WTC11 (cell line): ENCODE results near the gene RNF182. TPM values are rescaled to one million over a fixed set of nuclear protein-coding genes. Genes with fewer than 3 reads are reported as not detected.
"Not testable (repeated sequence)": the region's sequence is repeated elsewhere in the genome, so short reads cannot be mapped to it uniquely, and the experiment has no call there.

Source experiments
- ATAC-seq: fragments of 200-7000 bp; cut with Tn5 transposase; 2 replicates; pipeline ENCODE4 v1.10.0; 2021; ENCODE audit warnings: mild to moderate bottlenecking, moderate library complexity
- CTCF ChIA-PET: fragments of 300-600 bp; sonication (Branson Sonifier 250); formaldehyde crosslinking; loops from one replicate; lab custom pipeline; 2021; ENCODE audit warnings: antibody characterized with exemption; lab: Charles Lee
- POLR2A ChIA-PET: fragments of 350-600 bp; sonication (Branson Sonifier 250); formaldehyde crosslinking; loops from one replicate; lab custom pipeline; 2021; ENCODE audit warnings: antibody characterized with exemption; lab: Charles Lee
- DNase-seq: peaks from one replicate; pipeline ENCODE4 v3.0.0; 2021; ENCODE audit warnings: low spot score
- H3K27ac Mint-ChIP-seq: 2 replicates; pipeline ENCODE4 v1.8.0; 2021; ENCODE audit warnings: mixed read lengths
- H3K27me3 Mint-ChIP-seq: 2 replicates; pipeline ENCODE4 v1.8.0; 2021; ENCODE audit warnings: low read depth, mild to moderate bottlenecking, moderate library complexity, mixed read lengths
- H3K36me3 Mint-ChIP-seq: 2 replicates; pipeline ENCODE4 v1.8.0; 2021; ENCODE audit warnings: mixed read lengths
- H3K4me1 Mint-ChIP-seq: 2 replicates; pipeline ENCODE4 v1.8.0; 2022; ENCODE audit warnings: mixed read lengths
- H3K4me3 Mint-ChIP-seq: 2 replicates; pipeline ENCODE4 v1.8.0; 2021; ENCODE audit warnings: mild to moderate bottlenecking, moderate library complexity, mixed read lengths
- H3K9me3 Mint-ChIP-seq: 2 replicates; pipeline ENCODE4 v1.8.0; 2021; ENCODE audit warnings: mixed read lengths
- CDX4 ChIP-seq: fragments of 250-450 bp; sonication (Bioruptor Pico); IDR thresholded peaks from 2 replicates; pipeline ENCODE4 v1.9.0; 2021; ENCODE audit warnings: moderate library complexity, mild to moderate bottlenecking, inconsistent platforms, borderline replicate concordance
- CREB1 ChIP-seq: sonication (generic); formaldehyde crosslinking; IDR thresholded peaks from 2 replicates; pipeline ENCODE4 v1.8.0; 2023; ENCODE audit warnings: mild to moderate bottlenecking, missing genetic modification reagents
- CTCF ChIP-seq: fragments of 200-600 bp; IDR thresholded peaks from 2 replicates; pipeline ENCODE4 v1.8.0; 2022; ENCODE audit warnings: antibody characterized with exemption
- FOXP1 ChIP-seq: sonication (generic); formaldehyde crosslinking; IDR thresholded peaks from 2 replicates; pipeline ENCODE4 v1.8.0; 2022; ENCODE audit warnings: missing genetic modification reagents, mild to moderate bottlenecking, moderate library complexity, borderline replicate concordance
- KAT7 ChIP-seq: sonication (generic); formaldehyde crosslinking; IDR thresholded peaks from 2 replicates; pipeline ENCODE4 v1.8.1; 2023; ENCODE audit warnings: missing genetic modification reagents, mild to moderate bottlenecking, borderline replicate concordance
- MYBL2 ChIP-seq: sonication (generic); formaldehyde crosslinking; IDR thresholded peaks from 2 replicates; pipeline ENCODE4 v1.8.1; 2023; ENCODE audit warnings: mild to moderate bottlenecking, moderate library complexity, missing genetic modification reagents
- NFYB ChIP-seq: sonication (generic); formaldehyde crosslinking; conservative IDR thresholded peaks from 2 replicates; pipeline ENCODE4 v1.8.0; 2022; ENCODE audit warnings: low read depth, missing genetic modification reagents
- OVOL2 ChIP-seq: fragments of 250-450 bp; sonication (Bioruptor Pico); IDR thresholded peaks from 2 replicates; pipeline ENCODE4 v1.9.0; 2021; ENCODE audit warnings: mild to moderate bottlenecking, borderline replicate concordance
- TP53 ChIP-seq: sonication (generic); formaldehyde crosslinking; IDR thresholded peaks from 2 replicates; pipeline ENCODE4 v1.8.1; 2023; ENCODE audit warnings: mild to moderate bottlenecking, missing genetic modification reagents
- ZBTB21 ChIP-seq: sonication (generic); formaldehyde crosslinking; IDR thresholded peaks from 2 replicates; pipeline ENCODE4 v1.8.1; 2023; ENCODE audit warnings: mild to moderate bottlenecking, missing genetic modification reagents, borderline replicate concordance
- ZNF263 ChIP-seq: sonication (generic); formaldehyde crosslinking; IDR thresholded peaks from 2 replicates; pipeline ENCODE4 v1.8.1; 2022; ENCODE audit warnings: low read depth, mild to moderate bottlenecking, moderate library complexity, missing genetic modification reagents
- ZNF396 ChIP-seq: fragments of 250-450 bp; sonication (Bioruptor Pico); IDR thresholded peaks from 2 replicates; pipeline ENCODE4 v1.8.0; 2021; ENCODE audit warnings: mild to moderate bottlenecking, moderate library complexity, borderline replicate concordance
- total RNA-seq: library from RNA; stranded (reverse); gene quantifications from 3 replicates; pipeline ENCODE4 v1.2.3, GENCODE V29; 2021
- TF ChIP-seq, protein P1 (sequence below): fragments of 250-450 bp; sonication (Bioruptor Pico); IDR thresholded peaks from 2 replicates; pipeline ENCODE4 v1.8.0; 2021; ENCODE audit warnings: mild to moderate bottlenecking
- TF ChIP-seq, protein P2 (sequence below): fragments of 250-450 bp; sonication (Bioruptor Pico); IDR thresholded peaks from 2 replicates; pipeline ENCODE4 v1.9.0; 2021; ENCODE audit warnings: mild to moderate bottlenecking
- TF ChIP-seq, protein P3 (sequence below): sonication (generic); formaldehyde crosslinking; IDR thresholded peaks from 2 replicates; pipeline ENCODE4 v1.8.1; 2022; ENCODE audit warnings: missing genetic modification reagents, borderline replicate concordance

The RNF182 gene
- total RNA-seq, 1 experiment from 2014 or later = 6.7 TPM

DNA sequence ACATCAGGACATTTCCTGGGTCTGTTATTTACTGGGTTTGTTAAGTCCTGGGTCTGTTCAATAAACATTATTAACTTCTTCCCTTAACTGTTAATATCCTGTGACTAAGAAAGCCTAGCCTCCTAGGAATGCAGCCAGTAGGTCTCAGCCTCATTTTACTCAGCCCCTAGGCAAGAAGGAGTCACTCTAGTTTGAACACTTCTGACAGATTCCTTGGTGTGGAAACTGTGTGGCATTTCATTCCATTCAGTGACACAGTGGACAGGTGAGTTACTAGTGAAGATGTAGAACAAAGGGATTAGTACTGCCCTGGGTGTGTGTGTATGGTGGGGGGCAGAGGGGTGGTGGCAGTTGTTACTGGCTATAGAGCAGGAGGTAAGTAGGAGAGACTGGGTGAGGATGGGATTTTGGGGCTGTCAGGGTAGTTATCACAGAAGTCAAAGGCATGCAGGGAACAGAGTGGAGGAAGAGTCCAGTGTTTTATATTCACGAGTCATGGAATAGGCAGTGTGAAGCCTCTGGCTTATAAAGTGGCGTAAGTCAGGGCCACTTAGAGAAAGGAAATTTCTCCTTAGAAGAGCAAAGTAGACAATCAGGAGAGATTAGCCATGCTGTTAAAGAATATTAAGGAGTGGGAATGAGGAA is 28.4 kb downstream of the RNF182 start:
- ATAC-seq (no peak), DNase-seq (no peak)
- POLR2A ChIA-PET = no interaction called here
- Mint-ChIP-seq H3K27ac (no peak overlapping the region), H3K9me3 (peaks cover 34% of the 10 kb centered on the region), H3K4me3 (no peak overlapping the region), H3K36me3 (peaks cover 39% of the 10 kb centered on the region), H3K4me1 (peaks cover 20% of the 10 kb centered on the region), H3K27me3 (peaks cover 3% of the 10 kb centered on the region)
- CTCF ChIA-PET = no interaction called here
- TF ChIP-seq ZNF263 (CRISPR knock-in tag) = no peak
- TF ChIP-seq, protein P1, sequence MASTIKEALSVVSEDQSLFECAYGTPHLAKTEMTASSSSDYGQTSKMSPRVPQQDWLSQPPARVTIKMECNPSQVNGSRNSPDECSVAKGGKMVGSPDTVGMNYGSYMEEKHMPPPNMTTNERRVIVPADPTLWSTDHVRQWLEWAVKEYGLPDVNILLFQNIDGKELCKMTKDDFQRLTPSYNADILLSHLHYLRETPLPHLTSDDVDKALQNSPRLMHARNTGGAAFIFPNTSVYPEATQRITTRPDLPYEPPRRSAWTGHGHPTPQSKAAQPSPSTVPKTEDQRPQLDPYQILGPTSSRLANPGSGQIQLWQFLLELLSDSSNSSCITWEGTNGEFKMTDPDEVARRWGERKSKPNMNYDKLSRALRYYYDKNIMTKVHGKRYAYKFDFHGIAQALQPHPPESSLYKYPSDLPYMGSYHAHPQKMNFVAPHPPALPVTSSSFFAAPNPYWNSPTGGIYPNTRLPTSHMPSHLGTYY (CRISPR knock-in tag) = no peak
- no peak for TF ChIP-seq CREB1
- TF ChIP-seq MYBL2 (CRISPR knock-in tag) = no peak

- no peak for DNase-seq
- H3K27me3 Mint-ChIP-seq = peaks cover under 1% of the 10 kb centered on the region; the same call in 1 of the 2 replicates
- POLR2A ChIA-PET = no interaction called here
- H3K27ac Mint-ChIP-seq = no peak overlapping the region
- CTCF ChIA-PET = no interaction called here
- H3K4me1 Mint-ChIP-seq = no peaks in the 10 kb centered on the region
- no peak overlapping the region for H3K4me3 Mint-ChIP-seq
- TF ChIP-seq NFYB (CRISPR knock-in tag) (no peak), KAT7 (CRISPR knock-in tag) (no peak), MYBL2 (CRISPR knock-in tag) (no peak), ZBTB21 (CRISPR knock-in tag) (no peak), ZNF396 (CRISPR knock-in tag) (no peak), FOXP1 (CRISPR knock-in tag) (no peak)
- TF ChIP-seq, protein P2, sequence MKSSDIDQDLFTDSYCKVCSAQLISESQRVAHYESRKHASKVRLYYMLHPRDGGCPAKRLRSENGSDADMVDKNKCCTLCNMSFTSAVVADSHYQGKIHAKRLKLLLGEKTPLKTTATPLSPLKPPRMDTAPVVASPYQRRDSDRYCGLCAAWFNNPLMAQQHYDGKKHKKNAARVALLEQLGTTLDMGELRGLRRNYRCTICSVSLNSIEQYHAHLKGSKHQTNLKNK (CRISPR knock-in tag) = no peak
- TF ChIP-seq, all 79 proteins: peak for 0
- Mint-ChIP-seq H3K36me3 (peaks cover 19% of the 10 kb centered on the region), H3K9me3 (peaks cover 44% of the 10 kb centered on the region)
- ATAC-seq = no peak
These were observed 40.9 kb downstream of the RNF182 start for GRCh38 chr6:13965582-13966127.

DNA sequence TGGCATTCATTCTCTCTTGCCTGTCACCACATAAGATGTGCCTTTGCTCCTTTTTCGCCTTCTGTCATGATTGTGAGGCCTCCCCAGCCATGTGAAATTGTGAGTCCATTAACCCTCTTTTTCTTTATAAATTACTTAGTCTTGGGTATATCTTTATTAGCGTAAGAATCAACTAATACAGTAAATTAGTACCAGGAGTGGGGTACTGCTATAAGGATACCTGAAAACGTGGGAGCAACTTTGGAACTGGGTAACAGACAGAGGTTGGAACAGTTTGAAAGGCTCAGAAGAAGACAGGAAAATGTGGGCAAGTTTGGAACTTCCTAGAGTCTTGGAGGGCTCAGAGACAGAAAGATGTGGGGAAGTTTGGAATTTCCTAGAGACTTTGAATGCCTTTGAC is 46.6 kb downstream of the RNF182 start:
- ChIA-PET POLR2A (no interaction called here), CTCF (no interaction called here)
- Mint-ChIP-seq H3K27me3 (peaks cover 9% of the 10 kb centered on the region), H3K9me3 (peaks cover 60% of the 10 kb centered on the region), H3K27ac (no peak overlapping the region), H3K4me3 (no peak overlapping the region), H3K4me1 (no peaks in the 10 kb centered on the region), H3K36me3 (peaks cover 39% of the 10 kb centered on the region)
- ATAC-seq = no peak
- TF ChIP-seq CDX4 (CRISPR knock-in tag) (no peak), CTCF (no peak), OVOL2 (CRISPR knock-in tag) (no peak), TP53 (CRISPR knock-in tag) (no peak), KAT7 (CRISPR knock-in tag) (no peak)
- TF ChIP-seq, protein P2 (CRISPR knock-in tag) = no peak
- TF ChIP-seq, protein P3, sequence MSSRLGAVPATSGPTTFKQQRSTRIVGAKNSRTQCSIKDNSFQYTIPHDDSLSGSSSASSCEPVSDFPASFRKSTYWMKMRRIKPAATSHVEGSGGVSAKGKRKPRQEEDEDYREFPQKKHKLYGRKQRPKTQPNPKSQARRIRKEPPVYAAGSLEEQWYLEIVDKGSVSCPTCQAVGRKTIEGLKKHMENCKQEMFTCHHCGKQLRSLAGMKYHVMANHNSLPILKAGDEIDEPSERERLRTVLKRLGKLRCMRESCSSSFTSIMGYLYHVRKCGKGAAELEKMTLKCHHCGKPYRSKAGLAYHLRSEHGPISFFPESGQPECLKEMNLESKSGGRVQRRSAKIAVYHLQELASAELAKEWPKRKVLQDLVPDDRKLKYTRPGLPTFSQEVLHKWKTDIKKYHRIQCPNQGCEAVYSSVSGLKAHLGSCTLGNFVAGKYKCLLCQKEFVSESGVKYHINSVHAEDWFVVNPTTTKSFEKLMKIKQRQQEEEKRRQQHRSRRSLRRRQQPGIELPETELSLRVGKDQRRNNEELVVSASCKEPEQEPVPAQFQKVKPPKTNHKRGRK (CRISPR knock-in tag) = no peak
- no peak for DNase-seq

- CTCF ChIA-PET = interaction anchor here (0.6 kb wide), 1 partner anchor 717 kb away, joined by 3 read pairs; no protein-coding TSS in a partner anchor
These were observed 47.9 kb downstream of the RNF182 start for GRCh38 chr6:13972602-13973001.

GRCh38 chr6:13973422-13973821 is 48.7 kb downstream of the RNF182 start:
- DNase-seq, ATAC-seq, H3K4me3 Mint-ChIP-seq, H3K27me3 Mint-ChIP-seq, H3K27ac Mint-ChIP-seq, CTCF ChIA-PET, POLR2A ChIA-PET, H3K4me1 Mint-ChIP-seq: not testable (repeated sequence)
- peaks cover 51% of the 10 kb centered on the region for H3K9me3 Mint-ChIP-seq
- H3K36me3 Mint-ChIP-seq = peaks cover 45% of the 10 kb centered on the region

More at GRCh38 chr6:13972602-13973001, 47.9 kb downstream of the RNF182 start:
- DNase-seq, H3K27ac Mint-ChIP-seq, H3K4me3 Mint-ChIP-seq, H3K27me3 Mint-ChIP-seq, H3K4me1 Mint-ChIP-seq, ATAC-seq: not testable (repeated sequence)
- POLR2A ChIA-PET = interaction anchor here (0.6 kb wide), 1 partner anchor 1237 kb away, joined by 3 read pairs; no protein-coding TSS in a partner anchor
- Mint-ChIP-seq H3K9me3 (peaks cover 55% of the 10 kb centered on the region), H3K36me3 (peaks cover 39% of the 10 kb centered on the region)
